HUDEP-2 (cell line): ENCODE measurements around the gene EIF5A.

Experiments used
- DNase-seq, 76 experiments: peaks; one replicate each; lab custom pipeline; 2025; ENCODE audit not compliant: unreplicated experiment in 76 of 76; lab: John Stamatoyannopoulos, UW

Gene EIF5A

DNA sequence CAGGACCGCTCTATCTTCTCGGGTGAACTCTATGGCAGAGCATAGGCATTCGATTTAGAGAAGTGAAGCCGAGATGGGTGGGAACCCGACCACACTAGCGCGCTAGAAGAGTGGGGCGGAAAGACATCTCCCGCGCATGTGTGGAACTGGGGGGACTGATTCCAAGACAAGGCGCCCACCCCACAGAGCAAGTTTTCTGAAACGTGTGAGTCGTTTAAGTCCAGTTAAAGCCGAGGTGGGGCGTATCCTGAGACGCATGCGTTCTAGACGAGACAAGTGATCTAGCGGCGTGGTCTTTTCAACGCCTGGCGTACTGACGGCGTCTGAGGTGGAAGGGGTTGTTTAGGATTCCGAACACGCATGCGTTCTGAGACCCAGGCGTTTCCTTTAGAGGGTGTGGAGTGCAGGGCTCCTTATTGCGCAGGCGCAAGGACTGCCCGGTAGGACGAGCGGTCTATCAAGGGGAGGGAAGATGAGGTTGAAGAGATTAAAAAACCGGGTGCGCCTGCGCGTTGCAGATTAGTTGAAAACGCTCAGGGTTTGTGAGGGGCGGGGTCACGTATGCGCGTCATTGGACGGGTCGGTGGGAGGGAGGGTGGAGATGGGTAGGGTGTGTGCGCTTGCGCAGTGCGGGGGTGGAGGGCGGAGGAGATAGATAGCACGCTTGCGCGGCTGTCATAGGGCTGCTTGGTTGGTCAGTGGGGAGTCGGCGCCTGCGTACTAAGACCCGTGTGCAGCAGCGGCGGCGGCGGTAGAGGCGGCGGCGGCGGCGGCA, at the start of gene EIF5A:
Gene EIF5A (plus strand): TSS at position 718 of the 775 bp plus-strand sequence. CDS start 2,008 bp downstream, outside the sequence.
- peak; percentile 33 to 100 (median 99) for DNase-seq

DNA sequence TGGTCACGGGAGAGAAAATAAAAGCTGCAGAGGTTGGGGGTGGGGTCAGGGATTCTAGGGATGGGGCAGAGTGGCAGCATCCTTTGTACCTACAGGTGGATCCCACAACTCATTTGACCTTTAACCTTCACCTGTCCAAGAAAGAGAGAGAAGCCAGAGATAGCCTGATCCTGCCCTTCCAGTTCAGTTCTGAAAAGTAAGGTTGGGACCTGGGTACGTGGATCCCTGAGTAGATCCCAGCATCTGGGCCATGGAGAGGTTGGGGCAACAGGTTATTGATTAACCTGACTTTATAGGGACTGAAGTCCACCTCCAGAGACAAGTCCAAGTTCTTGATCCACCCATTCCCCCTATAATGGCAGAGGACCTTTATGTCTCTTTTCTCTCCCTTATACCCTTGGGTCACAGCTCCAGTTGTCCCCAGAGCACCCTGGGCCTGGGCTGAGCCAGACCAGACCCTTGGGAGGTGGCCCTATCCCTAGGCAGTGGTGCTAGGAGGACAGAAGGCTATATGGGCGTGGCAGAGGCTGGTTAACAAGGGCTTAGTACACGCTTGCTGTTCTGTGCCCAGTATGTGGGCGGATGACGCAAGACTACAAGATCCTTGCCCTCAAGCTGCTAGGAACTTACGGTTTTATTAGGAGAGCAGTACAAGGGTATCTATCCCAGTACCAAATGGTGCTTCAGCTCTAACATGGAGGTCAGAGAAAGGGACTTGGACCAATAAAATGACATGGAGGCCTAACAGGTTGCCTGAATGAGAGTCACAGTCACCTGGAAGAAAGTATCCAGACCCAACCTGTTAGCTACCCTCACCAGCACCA, 48.5 kb upstream of the EIF5A start:
- peak in 63 of 76 experiments; percentile 18 to 86 (median 67) for DNase-seq

DNA sequence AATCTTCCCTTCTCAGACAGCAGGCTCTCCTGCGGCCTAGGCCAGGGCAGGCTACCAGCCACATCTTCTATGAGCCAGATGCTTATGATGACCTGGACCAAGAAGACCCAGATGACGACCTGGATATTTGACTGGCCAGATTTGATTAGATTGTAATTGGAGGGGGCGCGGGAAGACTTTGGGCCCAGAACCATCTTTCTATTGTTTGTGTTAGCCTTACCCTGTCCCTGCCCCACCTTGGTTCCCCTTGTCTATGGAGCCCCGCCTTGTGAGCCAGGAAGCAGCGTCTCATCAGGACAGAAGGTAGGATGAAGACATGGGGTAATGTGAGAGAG, 47.9 kb upstream of the EIF5A start:
- no peak for DNase-seq

DNA sequence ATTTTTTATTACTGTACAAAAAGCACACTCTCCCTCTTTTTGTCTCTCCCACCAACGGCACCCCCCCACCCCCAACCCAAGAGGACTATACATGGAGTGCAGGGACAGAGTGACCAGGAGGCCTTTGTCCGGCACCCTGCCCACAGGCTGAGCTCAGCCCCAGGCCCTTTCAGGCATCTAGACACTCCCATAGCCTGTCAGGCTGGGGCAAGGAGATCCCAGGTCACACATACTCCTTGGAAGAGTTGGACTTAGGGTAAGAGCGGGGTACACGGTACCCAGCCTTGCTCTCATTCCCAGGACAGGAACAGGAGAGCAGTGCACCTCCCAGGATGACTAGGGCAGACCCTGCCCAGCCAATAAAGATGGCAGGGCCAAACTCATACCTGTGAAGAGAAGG, 47.3 kb upstream of the EIF5A start:
- DNase-seq, result peak in 3 of 76 experiments; percentile 39 to 43 (median 43)

DNA sequence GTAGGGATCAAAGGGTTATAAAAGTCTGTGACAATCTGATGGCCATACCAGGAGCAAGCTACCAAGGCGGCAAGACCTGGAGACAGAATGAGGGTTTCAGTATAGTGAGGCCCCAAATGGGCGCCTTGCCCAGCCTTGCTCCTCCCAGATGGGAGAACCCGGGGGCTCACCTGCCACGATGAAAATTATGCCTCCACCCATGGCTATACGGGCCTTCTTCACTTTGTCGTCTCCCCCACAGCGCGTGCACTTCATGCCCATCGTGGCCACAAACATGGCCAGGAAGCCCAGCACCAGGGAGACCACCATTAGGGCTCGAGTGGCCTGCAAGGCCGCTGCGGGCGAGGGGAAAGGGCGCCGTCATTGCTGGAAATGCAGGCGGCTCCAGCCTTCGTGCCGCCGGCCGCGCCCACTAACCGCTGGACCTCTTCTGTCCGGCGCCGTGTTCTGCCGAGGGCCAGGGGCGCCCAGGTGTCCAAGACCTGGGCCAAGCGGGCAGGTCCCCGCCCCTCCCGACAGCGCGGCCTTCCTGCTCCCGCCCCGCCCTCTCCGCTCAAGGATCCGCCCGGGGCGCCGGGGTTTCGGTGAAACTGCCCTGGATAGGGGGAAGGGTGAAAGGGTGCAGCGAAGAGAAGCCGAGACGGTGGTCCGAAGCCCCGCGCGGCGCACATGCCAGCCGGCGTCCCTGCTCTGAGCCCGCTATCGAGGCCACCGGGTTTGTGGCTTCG, 46.6 kb upstream of the EIF5A start:
- peak in 58 of 76 experiments; percentile 6 to 70 (median 51) for DNase-seq

DNA sequence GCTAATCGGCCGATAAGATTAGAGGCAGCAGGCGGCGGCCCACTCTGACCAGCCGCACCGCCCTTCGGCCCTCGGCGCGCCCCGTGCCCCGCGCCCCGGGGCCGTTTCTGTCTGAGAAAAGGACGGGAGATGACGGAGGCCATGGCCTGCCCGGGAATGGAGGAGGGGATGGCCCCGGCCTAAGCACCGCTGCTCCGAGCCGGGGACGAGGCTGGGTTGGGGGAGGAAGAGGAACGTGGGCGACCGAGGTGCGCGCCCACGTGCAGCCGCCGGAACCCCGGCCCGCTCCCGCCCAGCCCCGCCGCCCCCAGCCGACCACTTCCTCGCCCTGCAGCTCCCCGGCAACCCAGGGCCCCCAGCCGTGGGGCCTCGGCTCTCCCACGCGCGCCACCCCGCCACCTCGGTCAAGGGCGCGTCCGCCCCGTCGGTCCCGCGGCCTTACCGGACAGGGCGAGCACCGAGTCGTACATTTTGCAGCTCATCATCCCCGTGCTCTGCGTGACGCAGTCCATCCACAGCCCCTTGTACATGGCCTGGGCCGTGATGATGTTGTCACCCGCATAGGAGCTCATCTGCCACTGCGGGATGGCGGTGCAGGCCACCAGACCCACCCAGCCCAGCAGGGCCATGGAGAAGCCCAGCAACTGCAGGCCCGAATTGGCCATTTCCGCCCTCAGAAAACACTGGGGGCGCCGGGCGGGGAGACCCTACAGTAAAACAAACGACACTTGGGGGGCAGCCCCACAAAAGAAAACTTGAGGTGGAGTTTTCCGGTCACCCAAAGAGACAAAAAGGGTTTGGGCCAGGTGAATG, 45.8 kb upstream of the EIF5A start:
- DNase-seq, result peak in 6 of 76 experiments; percentile 30 to 59 (median 46)

DNA sequence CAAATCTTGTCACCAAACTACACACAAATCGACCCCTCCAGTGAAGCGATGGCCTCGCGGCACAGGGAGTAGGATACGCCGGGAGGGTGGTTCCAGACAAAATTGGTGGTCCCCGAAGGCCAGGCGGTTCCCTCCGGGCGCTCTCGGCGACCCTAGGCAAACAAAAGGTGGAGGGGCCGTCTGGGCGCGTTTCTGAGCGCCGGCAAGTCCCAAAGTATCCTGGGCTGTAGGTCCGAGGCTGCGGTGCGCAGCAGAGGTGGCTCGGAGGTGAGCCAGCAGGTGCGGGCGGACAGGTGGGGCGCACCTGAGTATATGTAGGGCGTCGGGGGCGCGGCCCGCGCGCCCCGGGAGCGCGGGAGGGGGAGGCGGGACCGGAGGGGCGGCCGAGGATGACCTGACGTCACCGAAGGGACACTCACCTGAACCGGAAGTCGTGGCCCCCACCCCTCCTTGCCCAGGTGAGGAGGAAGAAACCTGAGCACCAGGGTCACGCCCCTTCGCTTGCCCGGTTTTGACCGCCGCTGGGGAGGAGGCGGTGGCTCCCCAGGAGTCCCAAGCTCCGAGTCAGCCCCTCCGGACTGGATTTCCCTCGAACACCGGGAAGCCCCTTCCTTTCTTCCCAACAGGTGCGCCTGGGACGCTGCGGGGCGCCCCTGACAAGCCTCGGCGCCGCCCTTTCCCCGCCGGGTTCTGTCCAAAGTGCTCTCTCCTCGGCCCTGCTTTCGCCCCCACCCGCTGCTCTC, 45.1 kb upstream of the EIF5A start, which contains the start of gene CLDN7:
Gene CLDN7 (minus strand): TSS at position 287 of the 743 bp plus-strand sequence. CDS start 435 bp downstream, outside the sequence.
- DNase-seq, result no peak

DNA sequence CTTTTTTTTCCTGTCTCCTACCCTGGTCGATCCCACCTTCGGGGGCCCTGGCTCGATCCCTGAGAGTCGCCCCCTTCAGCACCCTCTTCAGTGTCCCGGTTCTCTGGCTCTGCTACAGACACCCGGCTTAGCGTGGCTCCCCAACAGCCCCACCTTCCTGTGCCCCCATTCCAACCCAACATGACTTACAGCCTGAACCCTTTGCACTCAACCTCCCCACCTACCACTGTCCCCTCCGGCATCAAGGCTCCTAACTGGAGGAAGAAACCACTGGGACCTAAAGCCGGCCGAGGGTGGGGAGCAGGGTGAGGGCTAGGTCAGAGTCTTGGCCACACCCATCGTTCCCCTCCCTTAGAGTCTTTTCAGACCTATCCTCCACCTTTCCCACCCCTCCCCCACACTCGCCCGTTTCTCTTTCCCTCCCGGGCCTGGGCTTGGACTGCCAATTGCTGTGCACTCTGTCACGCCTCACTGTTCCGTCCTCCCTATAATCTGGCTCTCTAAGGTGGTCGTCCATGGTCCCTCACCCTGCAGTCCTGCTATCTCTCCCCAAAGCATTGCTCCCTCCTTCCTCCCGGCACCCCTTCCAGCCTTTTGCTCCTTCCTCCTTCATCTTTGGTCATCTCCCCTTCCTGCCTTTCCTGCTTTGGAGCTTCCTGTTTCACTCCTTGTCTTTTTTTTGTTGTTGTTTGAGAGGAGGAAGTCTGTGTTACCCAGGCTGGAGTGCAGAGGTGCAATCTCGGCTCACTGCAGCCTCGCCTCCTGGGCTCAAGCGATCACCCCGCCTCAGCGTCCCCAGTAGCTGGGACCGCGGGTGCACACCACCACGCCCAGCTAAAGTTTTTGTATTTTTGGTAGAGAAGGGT, 44.3 kb upstream of the EIF5A start:
- DNase-seq, result peak in 34 of 76 experiments; percentile 10 to 41 (median 23)

DNA sequence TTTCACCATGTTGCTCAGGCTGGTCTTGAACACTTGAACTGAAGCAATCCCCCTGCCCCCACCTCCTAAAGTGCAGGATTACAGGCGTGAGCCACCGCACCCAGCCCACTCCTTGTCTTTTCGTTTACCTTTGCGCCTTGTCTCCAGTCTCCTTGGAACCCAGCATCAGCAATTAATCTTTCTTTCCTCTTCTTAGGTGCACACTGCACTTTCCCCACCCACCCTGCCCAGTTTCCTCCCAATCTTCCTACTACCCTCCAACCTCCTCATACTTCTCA, 43.7 kb upstream of the EIF5A start:
- no peak for DNase-seq

DNA sequence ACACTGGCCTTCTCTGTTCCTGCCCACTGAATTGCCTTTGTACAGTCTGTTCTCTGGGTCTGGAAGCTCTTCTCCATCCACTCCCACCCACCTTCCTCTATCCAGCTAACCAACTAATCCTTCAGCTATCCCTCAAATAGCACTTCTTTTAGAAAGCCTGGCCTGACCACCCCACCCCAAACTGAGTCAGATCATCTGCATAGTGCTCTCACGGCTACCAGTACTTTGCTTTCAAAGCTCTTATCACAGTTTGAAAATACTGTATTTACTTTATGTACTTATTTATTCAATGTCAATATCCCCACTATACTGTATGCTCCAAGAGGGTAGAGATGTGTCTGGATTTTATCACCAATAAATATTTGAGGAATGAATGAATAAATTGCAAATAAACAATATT, 40.6 kb upstream of the EIF5A start:
- DNase-seq, result no peak

DNA sequence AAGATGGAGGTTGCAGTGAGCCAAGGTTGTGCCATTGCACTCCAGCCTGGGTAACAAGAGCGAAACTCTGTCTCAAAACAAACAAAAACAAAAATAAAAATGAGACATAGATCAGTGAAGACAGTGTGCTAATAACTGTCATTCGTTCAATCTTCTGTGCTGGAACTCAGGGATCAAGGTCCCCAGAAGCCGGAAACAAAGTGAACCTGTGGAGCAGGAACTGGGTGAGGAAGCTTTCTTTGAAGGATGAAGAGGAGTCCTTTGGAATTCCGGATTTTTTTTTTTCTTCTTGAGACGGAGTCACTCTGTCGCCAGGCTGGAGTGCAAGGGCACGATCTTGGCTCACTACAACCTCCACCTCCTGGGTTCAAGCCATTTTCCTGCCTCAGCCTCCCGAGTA, 28.0 kb upstream of the EIF5A start:
- no peak for DNase-seq

DNA sequence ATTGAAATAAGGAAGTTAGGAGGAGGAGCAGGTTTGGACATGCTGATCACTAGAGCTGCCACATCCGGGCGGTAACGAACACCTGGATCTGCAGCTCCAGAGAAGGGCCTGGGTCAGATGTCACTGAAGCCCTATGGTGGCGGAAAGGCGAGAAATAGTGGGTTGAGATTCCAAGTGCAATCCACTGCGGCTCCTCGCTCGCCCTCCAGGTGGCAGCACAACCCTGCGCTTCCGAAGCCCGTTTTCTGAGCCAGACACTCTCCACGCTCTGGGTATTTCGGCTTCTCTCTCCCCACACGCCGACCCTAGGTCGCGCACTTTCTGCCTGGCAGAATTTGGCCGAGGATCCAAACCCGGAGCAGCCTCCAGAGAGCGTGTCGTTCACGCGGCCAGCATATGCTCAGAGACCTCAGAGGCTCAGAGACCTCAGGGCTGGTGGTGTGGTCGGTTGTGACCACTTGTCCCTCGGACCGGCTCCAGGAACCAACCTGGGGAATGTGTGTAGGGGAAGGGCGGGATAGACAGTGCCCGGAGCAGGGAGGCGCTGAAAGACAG, 26.8 kb upstream of the EIF5A start:
- DNase-seq, result peak in 66 of 76 experiments; percentile 56 to 92 (median 82)

DNA sequence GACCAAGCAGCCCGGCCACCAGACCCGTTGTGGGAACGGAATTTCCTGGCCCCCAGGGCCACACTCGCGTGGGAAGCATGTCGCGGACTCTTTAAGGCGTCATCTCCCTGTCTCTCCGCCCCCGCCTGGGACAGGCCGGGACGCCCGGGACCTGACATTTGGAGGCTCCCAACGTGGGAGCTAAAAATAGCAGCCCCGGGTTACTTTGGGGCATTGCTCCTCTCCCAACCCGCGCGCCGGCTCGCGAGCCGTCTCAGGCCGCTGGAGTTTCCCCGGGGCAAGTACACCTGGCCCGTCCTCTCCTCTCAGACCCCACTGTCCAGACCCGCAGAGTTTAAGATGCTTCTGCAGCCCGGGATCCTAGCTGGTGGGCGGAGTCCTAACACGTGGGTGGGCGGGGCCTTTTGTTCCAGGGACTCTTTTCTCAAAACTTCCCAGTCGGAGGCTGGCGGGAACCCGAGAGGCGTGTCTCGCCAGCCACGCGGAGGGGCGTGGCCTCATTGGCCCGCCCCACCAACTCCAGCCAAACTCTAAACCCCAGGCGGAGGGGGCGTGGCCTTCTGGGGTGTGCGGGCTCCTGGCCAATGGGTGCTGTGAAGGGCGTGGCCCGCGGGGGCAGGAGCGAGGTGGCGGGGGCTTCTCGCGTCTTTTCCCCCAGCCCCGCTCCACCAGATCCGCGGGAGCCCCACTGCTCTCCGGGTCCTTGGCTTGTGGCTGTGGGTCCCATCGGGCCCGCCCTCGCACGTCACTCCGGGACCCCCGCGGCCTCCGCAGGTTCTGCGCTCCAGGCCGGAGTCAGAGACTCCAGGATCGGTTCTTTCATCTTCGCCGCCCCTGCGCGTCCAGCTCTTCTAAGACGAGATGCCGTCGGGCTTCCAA, 26.1 kb upstream of the EIF5A start, which contains the start of gene SLC2A4:
Gene SLC2A4 (plus strand): TSS at position 645 of the 879 bp plus-strand sequence. CDS start 217 bp downstream, at position 862.
- DNase-seq, result peak in 73 of 76 experiments; percentile 46 to 99 (median 96)

DNA sequence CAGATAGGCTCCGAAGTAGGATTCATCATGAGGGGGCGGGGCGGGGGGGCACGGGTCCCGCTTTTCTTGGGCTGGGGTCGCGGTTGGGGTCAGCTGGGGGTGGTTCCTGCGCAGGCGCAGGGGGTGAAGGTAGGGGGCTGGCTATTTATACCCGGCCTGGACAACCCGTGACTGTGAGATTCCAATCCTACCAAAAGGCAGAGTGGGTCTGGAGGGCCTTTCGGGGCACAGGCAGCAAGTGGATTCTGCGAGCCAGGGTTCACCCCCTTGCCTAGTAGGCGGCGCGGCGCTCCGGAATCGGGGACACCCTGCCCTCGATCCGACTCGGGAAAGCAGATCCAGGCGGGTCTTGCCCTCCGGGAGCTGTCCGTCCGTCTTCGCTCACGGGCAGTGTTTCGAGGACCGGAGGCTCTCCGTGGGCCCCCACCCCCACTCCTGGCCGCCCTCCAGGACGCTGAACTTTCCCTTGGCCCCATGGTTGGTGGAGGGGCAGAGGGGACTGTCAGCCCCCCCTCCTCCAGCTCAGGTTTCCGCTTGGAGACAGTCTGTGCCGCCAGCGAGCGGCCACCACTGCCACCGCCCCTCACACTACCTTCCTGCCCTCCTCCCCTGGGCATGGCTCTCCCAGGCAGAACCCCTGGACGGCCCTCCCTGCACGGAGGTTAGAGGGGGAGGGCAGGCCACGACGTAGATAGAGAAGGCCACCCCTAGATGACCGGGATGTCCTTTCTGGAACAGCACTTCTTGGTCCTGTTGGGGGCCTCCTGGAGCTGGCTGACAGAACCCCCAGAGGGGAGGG, 25.3 kb upstream of the EIF5A start:
- DNase-seq, result peak in 32 of 76 experiments; percentile 6 to 50 (median 24)

DNA sequence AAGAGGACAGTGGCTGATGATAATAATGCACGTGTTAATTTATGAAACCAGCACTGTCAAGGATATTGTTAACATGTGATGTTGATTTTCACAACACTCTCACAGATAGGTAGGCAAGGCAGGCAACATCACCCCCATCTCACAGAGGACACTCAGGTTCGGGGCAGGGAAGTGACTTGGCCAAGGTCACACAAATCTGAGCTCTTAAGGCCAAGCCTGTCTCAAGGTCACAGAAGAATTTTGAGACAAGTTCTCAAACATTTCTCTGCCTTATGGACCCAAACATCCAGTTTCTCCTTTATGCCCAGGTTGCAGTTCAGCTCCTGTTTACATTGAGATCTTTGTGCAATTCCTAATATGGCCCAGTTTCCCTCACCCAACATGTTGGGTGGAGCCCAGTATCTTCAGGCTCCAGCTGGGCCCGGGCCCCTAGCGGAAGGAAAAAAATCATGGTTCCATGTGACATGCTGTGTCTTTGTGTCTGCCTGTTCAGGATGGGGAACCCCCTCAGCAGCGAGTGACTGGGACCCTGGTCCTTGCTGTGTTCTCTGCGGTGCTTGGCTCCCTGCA, 24.6 kb upstream of the EIF5A start:
- peak in 62 of 76 experiments; percentile 3 to 86 (median 60) for DNase-seq
